ENCODE data around the gene MLXIPL. TPM values are rescaled to one million over a fixed set of nuclear protein-coding genes. Genes with fewer than 3 reads are reported as not detected.

MLXIPL gene
- total RNA-seq, 1 donor from 2014 or later: not detected

- DNase-seq: no peak
- H3K4me1 Mint-ChIP-seq: peaks cover 23% of the 10 kb centered on the region
- H3K9me3 Mint-ChIP-seq: no peaks in the 10 kb centered on the region
- no peak overlapping the region for H3K27ac Mint-ChIP-seq
- peaks cover 35% of the 10 kb centered on the region for H3K36me3 Mint-ChIP-seq (ENCODE audit: low read depth)
- H3K4me3 Mint-ChIP-seq: no peak overlapping the region
- H3K27me3 Mint-ChIP-seq: no peaks in the 10 kb centered on the region
- intact Hi-C loops (cut with micrococcal nuclease): no loop called here
Observed at GRCh38 chr7:73549176-73549575, 75.1 kb downstream of the MLXIPL start.

GRCh38 chr7:73547841-73548240 is 76.5 kb downstream of the MLXIPL start:
- no peak for DNase-seq
- no peaks in the 10 kb centered on the region for H3K27me3 Mint-ChIP-seq
- H3K4me3 Mint-ChIP-seq: no peak overlapping the region
- no peaks in the 10 kb centered on the region for H3K9me3 Mint-ChIP-seq
- no peak overlapping the region for H3K27ac Mint-ChIP-seq
- H3K36me3 Mint-ChIP-seq (ENCODE audit: low read depth): peaks cover 36% of the 10 kb centered on the region
- intact Hi-C loops (cut with micrococcal nuclease): no loop called here
- H3K4me1 Mint-ChIP-seq: peaks cover 21% of the 10 kb centered on the region

- intact Hi-C loops (cut with micrococcal nuclease): no loop called here
- H3K4me3 Mint-ChIP-seq: no peak overlapping the region
- H3K9me3 Mint-ChIP-seq: no peaks in the 10 kb centered on the region
- DNase-seq: no peak
- H3K27ac Mint-ChIP-seq: no peak overlapping the region
- peaks cover 19% of the 10 kb centered on the region for H3K4me1 Mint-ChIP-seq
- H3K36me3 Mint-ChIP-seq (ENCODE audit: low read depth): peaks cover 49% of the 10 kb centered on the region
- no peaks in the 10 kb centered on the region for H3K27me3 Mint-ChIP-seq
Observed at GRCh38 chr7:73544678-73545077, 79.6 kb downstream of the MLXIPL start.

Other genes with a start within 250 kb of the MLXIPL start
- gene FZD9, start 190.7 kb downstream of the MLXIPL start, total RNA-seq: 0.50 and 0.75 TPM in 2 replicates
- gene BAZ1B, start 102.2 kb downstream of the MLXIPL start, total RNA-seq: 110 and 112 TPM in 2 replicates
- gene BCL7B, start 66.8 kb downstream of the MLXIPL start, total RNA-seq: 73.8 and 75.9 TPM in 2 replicates
- gene TBL2, start 45.9 kb downstream of the MLXIPL start, total RNA-seq: 41.4 and 49.1 TPM in 2 replicates
- gene VPS37D, start 43.3 kb upstream of the MLXIPL start, total RNA-seq: 0.40 and 0.47 TPM in 2 replicates
- gene DNAJC30, start 58.9 kb upstream of the MLXIPL start, total RNA-seq: 9.4 and 10.9 TPM in 2 replicates
- gene BUD23, start 59.1 kb upstream of the MLXIPL start, total RNA-seq: 133 TPM in 2 replicates
- gene STX1A, start 95.1 kb upstream of the MLXIPL start, total RNA-seq: 19.0 and 19.4 TPM in 2 replicates
- 20.8 and 23.0 TPM in 2 replicates for gene ABHD11, start 114.3 kb upstream of the MLXIPL start, total RNA-seq
- gene CLDN3, start 145.7 kb upstream of the MLXIPL start, total RNA-seq: not detected in 2 replicates
- gene CLDN4, start 206.5 kb upstream of the MLXIPL start, total RNA-seq: not detected in 2 replicates
- gene METTL27, start 218.0 kb upstream of the MLXIPL start, total RNA-seq: 1.3 and 1.9 TPM in 2 replicates
- gene TMEM270, start 236.6 kb upstream of the MLXIPL start, total RNA-seq: not detected in 2 replicates